Measurements from ENCODE around the gene PEX26. TPM values are rescaled to one million over a fixed set of nuclear protein-coding genes. Genes with fewer than 3 reads are reported as not detected.

PEX26 gene
- total and polyA plus RNA-seq, 4 donors, result 3.5 to 21.0 (median 16.9) TPM

GRCh38 chr22:18028817-18029527 lies 48.8 kb upstream of the PEX26 start:
- Histone ChIP-seq H3K36me3 (ENCODE audit: control insufficient read depth in 4 of 4, insufficient read depth in 3 of 4, low read depth in 1 of 4, low read length in 3 of 4) (no peaks in the 10 kb centered on the region), H3K9me3 (ENCODE audit: control insufficient read depth in 4 of 4, low read length in 3 of 4) (no peaks in the 10 kb centered on the region), H3K4me1 (ENCODE audit: control insufficient read depth in 4 of 4, insufficient read depth in 4 of 4, low read length in 3 of 4) (peaks cover 0 to 11% (median 8%) of the 10 kb centered on the region in 4 donors), H3K27me3 (ENCODE audit: control insufficient read depth in 4 of 4, insufficient read depth in 4 of 4, low read length in 3 of 4) (no peaks in the 10 kb centered on the region), H3K9ac (ENCODE audit: low read depth in 1 of 2, low read length in 2 of 2) (no peak overlapping the region), H3K4me3 (ENCODE audit: low read depth in 1 of 3, low read length in 3 of 3) (no peak overlapping the region), H3K27ac (ENCODE audit: low read depth in 1 of 2, low read length in 2 of 2) (no peak overlapping the region)
- DNase-seq (ENCODE audit: low spot score), result no peak
- TF ChIP-seq NR2F2 (IDR thresholded peaks at IDR 0.05) (no peak), HNF4A (conservative IDR thresholded peaks at IDR 0.05) (no peak), YY1 (IDR thresholded peaks at IDR 0.05) (no peak), RXRA (IDR thresholded peaks at IDR 0.05) (no peak), JUND (IDR thresholded peaks at IDR 0.05) (no peak), SP1 (IDR thresholded peaks at IDR 0.05) (no peak), TAF1 (conservative IDR thresholded peaks at IDR 0.05) (no peak), MAX (IDR thresholded peaks at IDR 0.05) (no peak), GABPA (IDR thresholded peaks at IDR 0.05 in 1 of 2, conservative IDR thresholded peaks at IDR 0.05 in 1 of 2) (no peak), HNF4G (IDR thresholded peaks at IDR 0.05) (no peak), REST (IDR thresholded peaks at IDR 0.05) (no peak), FOXA2 (IDR thresholded peaks at IDR 0.05) (no peak), FOXA1 (IDR thresholded peaks at IDR 0.05) (no peak), RAD21 (IDR thresholded peaks at IDR 0.05) (no peak)
- TF ChIP-seq, protein P1, sequence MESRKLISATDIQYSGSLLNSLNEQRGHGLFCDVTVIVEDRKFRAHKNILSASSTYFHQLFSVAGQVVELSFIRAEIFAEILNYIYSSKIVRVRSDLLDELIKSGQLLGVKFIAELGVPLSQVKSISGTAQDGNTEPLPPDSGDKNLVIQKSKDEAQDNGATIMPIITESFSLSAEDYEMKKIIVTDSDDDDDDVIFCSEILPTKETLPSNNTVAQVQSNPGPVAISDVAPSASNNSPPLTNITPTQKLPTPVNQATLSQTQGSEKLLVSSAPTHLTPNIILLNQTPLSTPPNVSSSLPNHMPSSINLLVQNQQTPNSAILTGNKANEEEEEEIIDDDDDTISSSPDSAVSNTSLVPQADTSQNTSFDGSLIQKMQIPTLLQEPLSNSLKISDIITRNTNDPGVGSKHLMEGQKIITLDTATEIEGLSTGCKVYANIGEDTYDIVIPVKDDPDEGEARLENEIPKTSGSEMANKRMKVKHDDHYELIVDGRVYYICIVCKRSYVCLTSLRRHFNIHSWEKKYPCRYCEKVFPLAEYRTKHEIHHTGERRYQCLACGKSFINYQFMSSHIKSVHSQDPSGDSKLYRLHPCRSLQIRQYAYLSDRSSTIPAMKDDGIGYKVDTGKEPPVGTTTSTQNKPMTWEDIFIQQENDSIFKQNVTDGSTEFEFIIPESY (IDR thresholded peaks at IDR 0.05), result no peak
- TF ChIP-seq, protein P2, sequence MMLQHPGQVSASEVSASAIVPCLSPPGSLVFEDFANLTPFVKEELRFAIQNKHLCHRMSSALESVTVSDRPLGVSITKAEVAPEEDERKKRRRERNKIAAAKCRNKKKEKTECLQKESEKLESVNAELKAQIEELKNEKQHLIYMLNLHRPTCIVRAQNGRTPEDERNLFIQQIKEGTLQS (IDR thresholded peaks at IDR 0.05), result no peak
- 74% methylated on average over 3 of the region's 3 CpGs for WGBS

GRCh38 chr22:18029686-18030267 lies 48.0 kb upstream of the PEX26 start:
- Histone ChIP-seq H3K9me3 (ENCODE audit: control insufficient read depth in 4 of 4, low read length in 3 of 4) (no peaks in the 10 kb centered on the region), H3K36me3 (ENCODE audit: control insufficient read depth in 4 of 4, insufficient read depth in 3 of 4, low read depth in 1 of 4, low read length in 3 of 4) (no peaks in the 10 kb centered on the region), H3K4me3 (ENCODE audit: low read depth in 1 of 3, low read length in 3 of 3) (no peak overlapping the region), H3K27ac (ENCODE audit: low read depth in 1 of 2, low read length in 2 of 2) (no peak overlapping the region), H3K4me1 (ENCODE audit: control insufficient read depth in 4 of 4, insufficient read depth in 4 of 4, low read length in 3 of 4) (peaks cover 0 to 3% (median 1%) of the 10 kb centered on the region in 4 donors), H3K9ac (ENCODE audit: low read depth in 1 of 2, low read length in 2 of 2) (no peak overlapping the region), H3K27me3 (ENCODE audit: control insufficient read depth in 4 of 4, insufficient read depth in 4 of 4, low read length in 3 of 4) (no peaks in the 10 kb centered on the region)
- WGBS, result 87% methylated on average over 2 of the region's 2 CpGs
- DNase-seq (ENCODE audit: low spot score), result no peak
- TF ChIP-seq MAX (IDR thresholded peaks at IDR 0.05) (no peak), CTCF (IDR thresholded peaks at IDR 0.05; ENCODE audit: low read depth, low read length, missing input control) (no peak), GABPA (IDR thresholded peaks at IDR 0.05 in 1 of 2, conservative IDR thresholded peaks at IDR 0.05 in 1 of 2) (no peak), FOXA1 (IDR thresholded peaks at IDR 0.05) (no peak), YY1 (IDR thresholded peaks at IDR 0.05) (no peak), RAD21 (IDR thresholded peaks at IDR 0.05) (no peak), HNF4A (conservative IDR thresholded peaks at IDR 0.05) (no peak), HNF4G (IDR thresholded peaks at IDR 0.05) (no peak), REST (IDR thresholded peaks at IDR 0.05) (no peak), SP1 (IDR thresholded peaks at IDR 0.05) (no peak), FOXA2 (IDR thresholded peaks at IDR 0.05) (no peak), NR2F2 (IDR thresholded peaks at IDR 0.05) (no peak)

Measured in liver (tissue), 9 donors.